ENCODE results near the gene SKIC8.
"Not testable (repeated sequence)": the region's sequence is repeated elsewhere in the genome, so short reads cannot be mapped to it uniquely, and the experiment has no call there.

SKIC8 gene

DNA sequence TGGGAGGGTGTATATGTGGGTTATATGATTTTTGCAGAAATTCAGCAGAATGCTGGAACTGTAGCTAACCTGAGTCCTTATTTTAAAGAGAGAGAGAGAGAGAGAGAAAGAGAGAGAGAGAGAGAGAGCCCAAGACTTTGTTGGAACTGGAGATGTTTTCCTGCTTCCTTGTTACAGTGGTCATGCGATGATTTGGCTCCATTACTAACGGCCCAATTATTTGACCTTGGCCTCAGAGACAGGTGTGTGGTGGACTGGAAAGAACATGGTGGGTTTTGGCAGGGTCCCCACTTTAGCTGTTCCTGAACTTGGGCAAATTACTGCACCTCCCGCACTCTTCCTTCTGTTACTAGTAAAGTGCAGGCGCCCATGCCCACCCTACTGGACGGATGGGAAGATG is 50.3 kb downstream of the SKIC8 start:
- Histone ChIP-seq H3K4me1 (ENCODE audit: low read length) (no peaks in the 10 kb centered on the region), H2AFZ (ENCODE audit: low read depth, low read length) (no peak overlapping the region), H3K36me3 (replicated peaks; ENCODE audit: low read depth, low read length) (no peaks in the 10 kb centered on the region), H3K9me3 (ENCODE audit: insufficient read depth, low read length) (no peaks in the 10 kb centered on the region), H3K9ac (ENCODE audit: low read length) (no peak overlapping the region), H3K27me3 (ENCODE audit: low read depth, low read length) (peaks cover 6% of the 10 kb centered on the region; the same call in 1 of the 2 replicates), H3K4me2 (ENCODE audit: low read length) (no peak overlapping the region), H4K20me1 (ENCODE audit: insufficient read depth, low read length) (no peaks in the 10 kb centered on the region), H3K79me2 (ENCODE audit: low read length) (no peaks in the 10 kb centered on the region), H3K4me3 (ENCODE audit: low read length) (no peak overlapping the region), H3K27ac (ENCODE audit: low read length) (no peak overlapping the region)
- TF ChIP-seq CTCF (IDR thresholded peaks at IDR 0.05; ENCODE audit: low read depth, low read length) (no peak), EZH2phosphoT487 (IDR thresholded peaks at IDR 0.05; ENCODE audit: low read depth) (no peak)

GRCh38 chr15:78247911-78248310 is 51.5 kb downstream of the SKIC8 start:
- Histone ChIP-seq H3K36me3 (replicated peaks; ENCODE audit: low read depth, low read length) (no peaks in the 10 kb centered on the region), H3K27me3 (ENCODE audit: low read depth, low read length) (peaks cover 6% of the 10 kb centered on the region; the same call in 1 of the 2 replicates)

GRCh38 chr15:78245976-78246620 is 53.3 kb downstream of the SKIC8 start:
- H3K9ac ChIP-seq (ENCODE audit: low read length); H3K4me1 ChIP-seq (ENCODE audit: low read length); H3K27ac ChIP-seq (ENCODE audit: low read length); H3K4me2 ChIP-seq (ENCODE audit: low read length); H3K36me3 ChIP-seq (replicated peaks; ENCODE audit: low read depth, low read length); H2AFZ ChIP-seq (ENCODE audit: low read depth, low read length); H3K4me3 ChIP-seq (ENCODE audit: low read length); H4K20me1 ChIP-seq (ENCODE audit: insufficient read depth, low read length); H3K9me3 ChIP-seq (ENCODE audit: insufficient read depth, low read length); H3K79me2 ChIP-seq (ENCODE audit: low read length); H3K27me3 ChIP-seq (ENCODE audit: low read depth, low read length): not testable (repeated sequence)

More at GRCh38 chr15:78247911-78248310, 51.5 kb downstream of the SKIC8 start:
- Histone ChIP-seq H3K4me1 (ENCODE audit: low read length) (no peaks in the 10 kb centered on the region), H2AFZ (ENCODE audit: low read depth, low read length) (no peak overlapping the region), H3K9ac (ENCODE audit: low read length) (no peak overlapping the region), H4K20me1 (ENCODE audit: insufficient read depth, low read length) (no peaks in the 10 kb centered on the region), H3K27ac (ENCODE audit: low read length) (no peak overlapping the region), H3K9me3 (ENCODE audit: insufficient read depth, low read length) (no peaks in the 10 kb centered on the region), H3K79me2 (ENCODE audit: low read length) (no peaks in the 10 kb centered on the region), H3K4me3 (ENCODE audit: low read length) (no peak overlapping the region), H3K4me2 (ENCODE audit: low read length) (no peak overlapping the region)
- TF ChIP-seq CTCF (IDR thresholded peaks at IDR 0.05; ENCODE audit: low read depth, low read length) (no peak), EZH2phosphoT487 (IDR thresholded peaks at IDR 0.05; ENCODE audit: low read depth) (no peak)

- not testable (repeated sequence) for H3K4me1 ChIP-seq (ENCODE audit: low read length); H3K27me3 ChIP-seq (ENCODE audit: low read depth, low read length); H4K20me1 ChIP-seq (ENCODE audit: insufficient read depth, low read length); H3K4me2 ChIP-seq (ENCODE audit: low read length); H3K27ac ChIP-seq (ENCODE audit: low read length); H3K79me2 ChIP-seq (ENCODE audit: low read length); H3K36me3 ChIP-seq (replicated peaks; ENCODE audit: low read depth, low read length); H3K9me3 ChIP-seq (ENCODE audit: insufficient read depth, low read length); H3K4me3 ChIP-seq (ENCODE audit: low read length); H3K9ac ChIP-seq (ENCODE audit: low read length); H2AFZ ChIP-seq (ENCODE audit: low read depth, low read length)
These were observed 54.0 kb downstream of the SKIC8 start for GRCh38 chr15:78245392-78245791.

- Histone ChIP-seq H3K9me3 (ENCODE audit: insufficient read depth, low read length) (no peaks in the 10 kb centered on the region), H3K79me2 (ENCODE audit: low read length) (no peaks in the 10 kb centered on the region), H3K27me3 (ENCODE audit: low read depth, low read length) (no peaks in the 10 kb centered on the region), H3K4me3 (ENCODE audit: low read length) (no peak overlapping the region), H3K27ac (ENCODE audit: low read length) (no peak overlapping the region), H3K4me2 (ENCODE audit: low read length) (no peak overlapping the region), H3K9ac (ENCODE audit: low read length) (no peak overlapping the region), H4K20me1 (ENCODE audit: insufficient read depth, low read length) (no peaks in the 10 kb centered on the region), H2AFZ (ENCODE audit: low read depth, low read length) (no peak overlapping the region), H3K4me1 (ENCODE audit: low read length) (no peaks in the 10 kb centered on the region), H3K36me3 (replicated peaks; ENCODE audit: low read depth, low read length) (no peaks in the 10 kb centered on the region)
- no peak for TF ChIP-seq EZH2phosphoT487 (IDR thresholded peaks at IDR 0.05; ENCODE audit: low read depth)
- no peak for TF ChIP-seq CTCF (IDR thresholded peaks at IDR 0.05; ENCODE audit: low read depth, low read length)
These were observed 54.5 kb downstream of the SKIC8 start for GRCh38 chr15:78244893-78245292.

Data from OCI-LY3 (cell line).